Stimulated activated naive CD4-positive, alpha-beta T cell treated with Interleukin-2 at 50 U/mL for 16 hours (primary cell): ENCODE results near the gene CLEC2L.

Experiments used
- DNase-seq: peaks from one replicate; lab custom pipeline; 2025; lab: John Stamatoyannopoulos, UW

The CLEC2L gene

DNA sequence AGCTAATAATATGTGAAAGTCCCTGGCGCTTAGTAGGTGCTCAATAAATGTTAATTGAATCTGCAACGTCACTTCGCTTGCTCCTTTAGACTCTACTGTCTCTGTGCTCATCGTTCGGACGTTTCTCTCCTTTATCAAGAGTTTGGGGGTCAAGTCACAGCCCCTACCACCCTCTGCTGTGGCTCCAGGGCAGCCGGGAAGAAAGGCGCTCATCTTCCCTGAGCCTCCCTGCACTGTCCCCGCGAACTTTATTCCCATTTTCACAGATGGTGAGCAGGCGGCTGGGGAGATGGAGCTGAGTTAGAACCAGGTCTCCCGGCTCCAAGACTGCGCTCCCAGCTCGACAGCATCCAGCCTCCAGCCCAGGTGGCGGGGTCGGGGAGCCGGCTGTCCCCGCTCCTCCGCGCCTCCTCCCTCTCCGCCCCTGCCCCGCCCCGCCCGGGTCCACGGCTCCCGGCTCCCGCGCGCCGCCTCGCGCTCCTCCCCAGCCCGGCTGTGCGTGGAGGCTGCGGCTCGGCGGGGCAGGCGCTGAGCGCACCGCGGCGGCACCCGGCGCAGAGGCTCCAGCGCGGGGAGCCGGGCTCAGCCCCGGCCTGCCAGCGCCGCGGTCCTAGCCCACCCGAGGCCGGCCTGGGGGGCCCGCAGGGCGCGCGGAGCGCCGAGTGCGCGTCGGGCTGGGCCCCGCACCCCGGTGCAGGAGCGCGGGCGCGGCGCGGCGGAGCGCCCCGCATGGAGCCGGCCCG lies at the start of gene CLEC2L:
Gene CLEC2L (plus strand): TSS at position 487 of the 743 bp plus-strand sequence. CDS start 243 bp downstream, at position 730.
- DNase-seq = no peak

DNA sequence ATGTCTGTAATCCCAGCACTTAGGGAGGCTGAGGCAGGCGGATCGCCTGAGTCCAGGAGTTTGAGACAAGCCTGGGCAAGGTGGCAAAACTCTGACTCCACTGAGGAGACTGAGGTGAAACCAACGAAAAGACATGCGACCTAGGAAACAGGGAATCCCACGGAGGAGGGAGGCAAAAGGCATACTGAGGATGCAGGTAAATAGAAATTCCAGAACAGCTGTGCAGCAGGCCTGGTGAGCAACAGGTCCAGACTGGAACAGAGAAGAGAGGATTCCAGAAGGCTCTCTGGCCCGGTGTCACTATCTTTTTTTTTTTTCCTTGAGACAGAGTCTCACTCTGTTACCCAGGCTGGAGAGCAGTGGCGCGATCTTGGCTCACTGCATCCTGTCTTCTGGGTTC lies 47.3 kb upstream of the CLEC2L start:
- DNase-seq = no peak

DNA sequence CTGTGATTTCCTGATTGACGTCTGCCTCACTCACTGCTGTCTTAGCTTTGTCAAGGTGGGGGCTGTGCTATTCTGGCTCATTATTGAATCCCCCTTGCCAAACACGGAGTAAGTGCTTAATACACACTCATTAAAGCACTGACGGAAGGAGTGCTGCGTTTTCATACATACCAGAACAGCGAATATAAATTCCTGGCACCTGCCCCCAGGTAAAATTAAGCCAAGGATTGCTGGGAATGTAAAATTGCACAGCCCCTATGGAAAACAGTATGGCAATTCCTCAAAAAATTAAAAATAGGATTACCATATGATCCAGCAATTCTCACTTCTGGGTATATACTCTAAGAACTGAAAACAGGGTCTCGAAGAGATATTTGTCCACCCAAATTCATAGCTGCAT lies 46.6 kb upstream of the CLEC2L start:
- no peak for DNase-seq

DNA sequence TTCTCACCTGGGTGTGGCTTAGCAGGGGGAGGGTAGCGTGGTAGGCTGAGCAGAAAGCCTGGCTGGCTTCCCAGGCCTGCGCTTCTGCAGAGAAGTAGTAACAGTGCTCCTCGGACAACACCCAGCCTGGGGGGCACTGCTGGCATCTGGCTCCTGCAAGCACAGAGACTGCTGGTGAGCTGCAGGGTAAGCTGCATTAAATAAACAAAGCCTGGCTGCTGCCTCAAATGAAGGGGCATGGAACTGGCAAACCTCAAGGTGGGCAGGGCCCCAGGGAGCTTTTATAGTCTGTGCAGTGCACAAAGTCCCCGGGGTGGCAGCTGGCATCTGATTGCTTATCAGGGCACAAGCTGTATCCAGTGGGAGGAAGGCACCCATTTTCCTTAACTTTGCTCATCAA lies 43.9 kb upstream of the CLEC2L start:
- no peak for DNase-seq

DNA sequence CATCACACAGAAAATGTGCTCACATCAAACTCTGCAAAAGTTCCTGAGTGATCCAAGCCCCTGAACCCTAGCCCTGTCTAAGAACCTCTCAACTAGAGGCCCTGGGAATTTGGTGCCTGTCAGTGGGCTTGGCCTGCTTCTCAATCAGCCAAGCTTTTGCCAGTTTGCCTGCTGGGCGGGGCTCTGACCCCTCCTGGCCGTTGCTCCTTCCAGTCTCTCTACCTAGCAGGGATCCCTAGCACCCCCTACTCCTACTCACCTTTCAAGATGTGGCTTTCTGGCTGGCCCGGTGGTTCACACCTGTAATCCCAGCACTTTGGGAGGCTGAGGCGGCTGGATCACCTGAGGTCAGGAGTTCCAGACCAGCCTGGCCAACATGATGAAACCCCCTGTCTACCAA lies 42.1 kb upstream of the CLEC2L start:
- DNase-seq = no peak

DNA sequence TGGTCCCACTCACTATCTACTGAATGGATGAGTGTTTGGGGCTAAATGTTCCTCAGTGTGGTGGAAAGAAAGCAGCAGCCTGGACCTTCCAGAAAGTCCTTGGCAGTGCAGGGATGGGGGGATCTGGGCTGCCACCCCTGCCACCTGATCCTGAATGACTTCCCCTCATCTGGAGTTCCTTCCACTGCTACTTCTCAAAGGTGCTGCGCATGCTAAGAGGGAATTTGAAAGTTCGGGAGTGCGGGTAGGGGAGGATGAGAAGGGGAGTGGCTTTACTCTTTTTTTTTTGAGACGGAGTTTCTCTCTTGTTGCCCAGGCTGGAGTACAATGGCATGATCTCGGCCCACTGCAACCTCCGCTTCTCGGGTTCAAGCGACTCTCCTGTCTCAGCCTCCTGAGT lies 41.4 kb upstream of the CLEC2L start:
- no peak for DNase-seq

DNA sequence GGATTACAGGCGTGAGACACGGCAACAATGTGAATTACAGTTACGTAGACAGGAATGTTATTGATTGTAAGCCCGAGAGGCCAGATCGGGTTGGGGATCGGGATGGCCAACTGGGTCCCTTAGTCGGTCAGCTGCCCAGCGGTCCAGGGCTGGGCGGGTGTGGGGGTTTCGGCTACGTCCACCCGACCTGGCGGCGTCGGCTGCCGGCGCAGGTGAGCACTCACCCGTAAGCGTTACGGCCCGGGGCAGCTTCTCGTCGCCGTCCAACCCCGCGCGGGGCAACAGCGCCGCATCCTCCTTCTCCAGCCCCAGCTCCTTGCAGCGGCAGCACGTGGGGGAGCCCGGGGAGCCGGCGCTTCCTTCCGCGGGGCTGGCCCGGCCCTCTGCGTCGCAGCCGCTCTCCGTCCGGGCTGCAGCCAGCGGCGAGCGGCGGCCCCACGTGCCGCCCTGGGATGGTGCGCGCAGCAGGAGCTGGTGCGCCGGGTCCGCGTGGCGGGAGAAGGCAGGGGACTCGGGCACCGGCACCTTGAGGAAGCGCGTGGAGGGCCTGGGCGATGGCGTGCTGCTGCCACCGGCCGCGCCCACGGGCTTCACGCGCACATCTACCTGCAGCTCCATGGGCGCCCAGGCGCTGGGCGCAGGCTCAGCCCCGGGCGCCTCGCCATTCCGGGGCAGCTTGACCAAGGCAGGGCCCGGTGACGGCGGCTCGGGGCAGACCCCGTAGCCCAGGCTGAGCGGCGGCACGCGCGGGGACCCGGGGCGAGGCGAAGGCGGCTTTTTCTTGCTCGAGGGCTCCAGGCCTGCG lies 40.6 kb upstream of the CLEC2L start:
- no peak for DNase-seq

DNA sequence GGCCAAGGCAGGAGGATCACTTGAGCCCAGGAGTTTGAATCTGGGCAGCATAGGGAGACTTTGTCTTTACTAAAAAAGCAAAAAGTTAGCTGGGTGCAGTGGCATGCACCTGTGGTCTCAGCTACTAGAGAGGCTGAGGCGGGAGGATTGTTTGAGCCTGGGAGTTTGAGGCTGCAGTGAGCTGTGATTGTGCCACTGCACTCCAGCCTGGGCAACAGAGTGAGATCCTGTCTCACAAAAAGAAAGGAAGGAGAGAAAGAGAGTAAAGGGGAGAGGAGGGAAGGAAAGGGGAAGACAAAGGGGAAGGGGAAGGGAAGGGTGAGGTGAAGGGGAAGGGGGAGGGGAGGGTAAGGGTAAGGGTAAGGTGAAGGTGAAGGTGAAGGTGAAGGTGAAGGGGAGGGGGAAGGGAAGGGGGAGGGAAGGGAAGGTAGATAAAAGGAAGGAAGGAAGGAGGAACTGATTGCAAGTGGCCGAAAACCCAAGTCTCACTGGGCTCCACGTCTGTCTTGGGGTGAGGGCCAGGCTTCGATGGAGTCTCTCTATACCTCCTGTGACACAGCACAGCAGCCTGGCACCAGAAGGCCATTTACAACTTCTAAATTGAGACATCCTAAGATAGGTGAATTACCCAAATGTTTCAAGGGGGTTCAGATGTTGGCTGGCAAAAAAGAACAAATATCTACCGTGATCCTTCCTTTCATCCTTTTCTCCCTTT lies 36.0 kb upstream of the CLEC2L start:
- no peak for DNase-seq

DNA sequence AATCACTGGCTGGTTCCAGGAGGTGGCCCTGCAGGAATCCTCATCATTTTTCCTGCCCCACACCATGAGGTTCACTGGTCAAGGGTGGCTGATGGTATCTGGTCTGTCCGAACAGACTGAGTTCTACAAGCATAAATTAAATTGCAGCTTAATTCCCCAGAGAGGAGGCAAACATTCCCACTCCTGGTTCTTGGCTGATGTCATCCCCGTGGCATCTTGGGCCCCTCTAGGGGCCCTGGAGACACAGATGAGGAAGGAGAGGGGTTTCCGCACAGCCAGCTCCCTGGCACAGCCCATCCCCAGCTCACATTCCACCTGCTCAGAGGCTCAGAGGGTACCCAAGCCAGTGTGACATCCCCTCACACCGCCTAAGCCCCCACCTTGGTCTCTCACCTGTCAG lies 34.7 kb upstream of the CLEC2L start:
- no peak for DNase-seq

DNA sequence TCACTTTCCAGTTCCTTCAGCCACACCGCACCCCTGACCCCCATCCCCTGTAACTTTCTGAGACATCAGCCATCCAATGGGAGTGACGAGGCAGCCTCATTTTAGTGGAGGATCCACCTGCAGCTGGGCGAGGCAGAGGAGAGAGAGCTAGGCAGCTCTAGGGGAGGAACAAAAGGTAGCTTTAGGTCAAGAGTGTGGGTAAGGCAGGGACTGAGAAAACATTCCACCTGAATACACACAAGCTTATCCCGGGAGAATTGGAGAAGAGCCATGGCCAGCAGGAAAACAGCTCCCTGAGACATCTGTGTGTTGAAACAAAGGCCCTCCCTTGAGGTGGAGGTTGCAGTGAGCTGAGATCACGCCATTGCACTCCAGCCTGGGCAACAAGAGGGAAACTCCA lies 33.4 kb upstream of the CLEC2L start:
- no peak for DNase-seq

DNA sequence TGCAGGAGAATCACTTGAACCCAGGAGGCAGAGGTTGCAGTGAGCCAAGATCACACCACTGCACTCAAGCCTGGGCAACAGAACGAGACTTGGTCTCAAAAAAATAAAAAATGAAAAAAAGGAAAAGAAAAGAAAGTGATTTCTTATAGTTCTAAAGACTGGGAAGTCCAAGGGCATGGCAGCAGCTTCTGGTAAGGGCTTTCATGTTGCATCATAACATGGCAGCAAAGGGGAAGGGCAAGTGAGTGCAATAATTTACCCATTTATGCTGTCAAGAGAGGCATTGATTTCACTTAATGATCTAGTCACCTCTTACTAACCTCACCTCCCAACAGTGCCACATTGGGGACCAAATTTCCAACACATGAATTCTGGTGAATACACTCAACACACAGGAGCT lies 31.2 kb upstream of the CLEC2L start:
- DNase-seq = no peak

DNA sequence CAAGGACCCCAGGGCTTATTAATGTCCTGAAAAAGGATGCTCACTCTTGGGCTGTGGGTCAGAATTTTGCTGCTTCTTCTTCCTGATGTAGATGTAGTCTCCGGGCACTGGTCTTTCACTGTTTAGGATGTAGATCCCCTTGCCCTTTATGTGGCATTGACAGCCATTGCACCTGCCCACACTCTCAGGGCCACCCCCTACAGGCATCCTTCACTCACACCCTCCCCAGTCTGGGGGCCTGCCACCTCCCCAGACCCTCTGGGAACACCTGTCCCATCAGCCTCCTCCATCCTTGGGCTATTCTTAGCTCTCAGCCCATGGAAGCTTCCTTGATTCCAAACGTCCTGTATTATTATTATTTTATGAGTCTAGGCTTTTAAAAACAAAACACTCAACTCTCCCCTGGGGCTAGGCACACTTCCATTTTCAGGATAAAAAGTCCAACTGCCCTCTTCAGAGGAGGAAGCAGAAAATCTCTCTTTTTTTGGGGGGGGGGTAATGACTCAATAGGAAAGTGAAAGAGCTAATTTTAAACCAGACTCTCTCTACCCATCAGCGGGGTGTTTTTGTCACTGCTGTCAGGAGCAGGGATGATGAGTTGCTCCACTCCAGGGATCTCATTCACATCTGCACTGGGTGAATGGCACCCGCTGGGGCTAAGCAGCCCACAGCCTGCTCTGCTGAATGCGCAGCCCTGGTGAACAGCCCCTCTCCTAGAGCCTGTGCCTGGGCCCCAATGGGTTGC lies 28.5 kb upstream of the CLEC2L start:
- DNase-seq = no peak

DNA sequence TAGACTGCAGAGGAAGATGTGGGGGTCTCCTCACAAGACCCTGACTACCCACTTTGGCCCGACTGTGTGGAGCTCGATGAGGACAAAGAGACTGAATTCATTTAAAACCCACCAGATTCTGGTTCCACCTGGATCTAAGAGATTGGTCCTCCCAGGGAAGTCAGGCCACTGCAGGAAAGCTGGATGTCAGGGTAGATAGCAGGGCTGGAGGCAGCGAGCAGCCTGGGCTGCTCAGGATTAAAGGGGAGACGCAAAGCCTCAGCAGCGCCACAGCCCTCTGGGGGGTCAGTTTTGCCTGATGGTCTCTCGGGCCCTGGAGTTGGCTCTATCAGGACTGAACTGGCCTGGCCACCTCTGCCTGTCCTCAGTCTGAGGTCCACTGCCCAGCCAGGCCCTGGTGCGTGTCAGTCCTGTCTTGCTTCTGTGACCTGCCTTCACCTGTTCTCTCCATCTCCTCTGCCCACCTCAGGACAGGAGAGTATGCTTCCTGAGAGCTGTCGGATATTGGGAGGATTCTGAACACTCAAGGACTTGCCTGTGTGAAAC lies 27.8 kb upstream of the CLEC2L start:
- DNase-seq = no peak

DNA sequence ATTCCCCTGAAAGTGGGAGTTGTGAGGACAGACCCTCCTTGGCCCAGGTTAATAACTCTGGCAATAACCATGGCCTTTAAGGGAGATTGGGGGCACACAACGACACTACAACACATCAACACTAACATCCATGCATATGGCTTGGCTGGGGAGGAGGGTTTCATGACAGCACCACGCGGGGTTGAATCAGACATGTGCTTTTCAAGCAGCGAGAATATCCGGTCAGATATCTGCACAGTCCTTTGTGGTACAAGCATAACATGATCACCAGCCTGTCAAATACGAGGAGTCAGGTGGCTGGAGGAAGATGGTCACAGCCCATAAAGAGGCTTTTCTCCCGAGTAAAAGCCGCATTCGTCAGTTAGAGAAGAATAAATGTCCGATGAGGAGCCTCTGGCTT lies 27.0 kb upstream of the CLEC2L start:
- DNase-seq = no peak

DNA sequence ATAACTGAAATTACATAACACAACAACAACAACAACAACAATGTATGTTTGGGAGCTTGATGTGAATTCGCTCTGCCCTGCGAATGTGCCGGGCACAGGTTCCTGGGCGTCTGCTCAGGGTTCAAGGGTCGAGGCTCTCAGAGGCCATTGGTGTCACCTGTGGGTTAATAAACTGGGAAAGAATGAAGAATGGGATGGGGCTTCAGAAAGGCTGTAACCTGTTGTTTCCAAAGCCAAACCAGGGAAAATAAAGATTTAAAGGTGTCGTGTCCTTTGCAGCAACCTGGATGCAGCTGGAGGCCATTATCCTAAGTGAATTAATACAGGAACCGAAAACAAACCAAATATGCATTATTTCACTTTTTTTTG lies 22.7 kb upstream of the CLEC2L start:
- DNase-seq = no peak

DNA sequence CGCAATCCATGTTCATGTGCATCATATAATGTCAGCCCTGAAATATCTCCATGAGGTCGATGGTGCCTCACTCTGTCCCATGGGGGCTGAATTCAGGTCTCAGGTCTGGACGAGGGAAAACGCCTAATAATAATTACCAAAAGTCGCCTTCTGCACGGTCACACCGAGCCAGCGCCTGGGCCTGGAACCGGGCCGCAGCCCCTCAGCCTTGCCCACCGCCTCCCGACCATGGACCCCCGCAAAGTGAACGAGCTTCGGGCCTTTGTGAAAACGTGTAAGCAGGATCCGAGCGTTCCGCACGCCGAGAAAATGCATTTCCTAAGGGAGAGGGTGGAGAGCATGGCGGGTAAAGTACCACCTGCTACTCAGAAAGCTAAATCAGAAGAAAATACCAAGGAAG lies 21.3 kb upstream of the CLEC2L start:
- no peak for DNase-seq

DNA sequence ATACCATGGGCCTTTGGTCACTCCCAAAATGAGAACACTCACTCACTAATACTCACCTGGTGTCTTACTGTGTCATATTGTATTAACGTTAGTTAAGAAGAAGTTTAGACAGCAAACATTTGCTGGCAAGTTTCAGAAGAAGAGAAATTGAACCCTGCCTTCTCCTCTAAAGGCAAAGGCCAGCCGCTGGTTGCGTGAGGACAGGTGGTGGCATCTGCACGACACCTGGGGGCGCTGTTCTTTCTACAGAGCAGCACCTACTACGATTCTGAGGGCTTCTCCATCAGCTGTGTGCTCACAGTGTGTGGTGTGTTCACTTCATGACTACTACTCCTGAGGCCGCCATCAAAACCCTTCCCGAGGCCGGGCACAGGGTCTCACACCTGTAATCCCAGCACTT lies 17.9 kb upstream of the CLEC2L start:
- DNase-seq = no peak

DNA sequence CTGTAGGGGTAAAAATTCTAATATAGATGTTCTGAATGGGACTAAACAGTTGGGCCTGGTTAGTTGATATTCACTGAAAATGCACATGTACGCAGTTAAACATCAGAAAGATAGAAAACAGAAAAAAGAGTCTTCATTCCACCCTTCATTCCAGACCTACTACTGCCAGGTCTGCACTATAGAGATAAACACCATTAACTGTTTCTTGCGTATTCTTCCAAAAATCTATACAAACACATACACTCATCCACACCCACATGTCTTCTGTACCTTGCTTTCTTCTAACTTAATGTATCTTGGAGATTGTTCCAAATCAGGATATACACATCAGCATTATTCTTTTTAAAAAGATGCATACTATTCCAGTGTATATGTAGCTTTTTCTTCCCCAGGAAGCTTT lies 13.9 kb upstream of the CLEC2L start:
- DNase-seq = no peak

DNA sequence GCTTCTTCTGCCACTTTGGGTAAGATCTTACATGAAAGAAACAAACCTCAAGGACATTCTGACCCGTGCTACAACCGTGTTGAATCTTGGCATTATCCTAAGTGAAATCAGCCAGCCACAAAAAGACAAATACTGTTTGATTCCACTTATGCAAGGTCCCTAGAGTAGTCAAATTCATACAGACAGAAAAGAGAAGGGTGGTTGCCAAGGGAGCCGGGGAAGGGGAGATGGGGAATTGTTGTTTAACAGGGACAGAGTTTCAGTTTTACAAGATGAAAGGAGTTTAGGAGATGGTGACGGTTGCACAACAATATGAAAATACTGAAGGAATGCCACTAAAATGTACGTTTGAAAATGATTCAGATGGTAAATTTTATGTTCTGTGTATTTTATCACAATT lies 12.2 kb upstream of the CLEC2L start:
- no peak for DNase-seq

DNA sequence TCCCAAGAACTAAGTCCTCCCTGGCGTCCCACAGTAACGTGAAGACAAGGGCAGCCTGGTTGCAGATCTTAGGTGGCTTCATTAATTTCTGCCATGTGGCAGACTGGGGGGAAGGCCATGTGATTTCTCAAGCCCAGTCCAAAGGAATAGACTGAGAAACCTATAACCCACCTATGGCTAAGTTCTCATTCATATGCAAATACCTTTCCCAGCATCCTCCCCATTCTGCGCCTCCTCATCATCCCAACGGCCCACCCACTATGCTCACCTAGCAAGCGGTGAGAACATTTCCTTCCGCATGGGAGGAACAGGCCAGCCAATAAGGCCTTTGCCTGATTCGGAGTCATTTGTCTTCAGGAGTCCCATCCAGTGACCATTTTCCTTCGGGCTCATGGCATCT lies 8.2 kb upstream of the CLEC2L start:
- no peak for DNase-seq

DNA sequence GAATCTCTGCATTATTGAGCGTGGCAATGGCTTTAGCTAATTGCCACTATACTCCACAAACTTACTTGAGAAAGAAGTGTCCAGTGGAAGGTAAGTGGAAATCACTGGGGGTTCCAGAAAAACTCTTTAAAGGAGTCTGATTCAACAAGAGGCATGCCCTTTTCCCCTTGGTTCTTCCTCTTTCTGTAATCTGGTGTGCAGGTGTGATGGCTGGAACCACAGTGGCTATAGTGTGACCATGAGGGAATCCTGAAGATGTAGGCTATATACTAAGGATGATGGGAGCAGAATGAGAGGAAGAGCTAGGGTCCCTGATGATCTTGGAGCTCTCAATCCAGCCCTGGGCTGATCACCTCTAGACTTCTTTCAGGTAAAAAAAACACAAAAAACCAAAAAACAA lies 2.0 kb upstream of the CLEC2L start:
- DNase-seq = no peak

DNA sequence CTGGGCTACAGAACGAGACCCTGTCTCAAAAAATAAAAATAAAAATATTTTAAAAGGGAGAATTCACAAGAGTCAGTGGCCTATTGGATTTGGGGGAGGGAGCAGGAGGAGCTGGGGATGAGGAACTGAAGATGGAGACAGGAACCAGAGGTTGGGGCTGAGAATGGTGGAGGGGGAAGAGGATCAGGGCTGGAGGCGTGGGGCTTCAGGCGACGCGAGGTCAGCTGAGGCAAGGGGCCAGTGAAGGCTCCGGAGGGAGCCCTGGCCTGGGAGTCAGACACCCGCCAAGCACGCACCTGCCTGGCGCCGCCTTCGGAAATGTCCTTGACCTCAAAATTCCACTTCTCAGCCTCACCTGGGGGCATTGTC lies 671 bp upstream of the CLEC2L start:
- no peak for DNase-seq
